Measurements from ENCODE around the gene MORN1.

The MORN1 gene

GRCh38 chr1:2307064-2307605 is 84.2 kb downstream of the MORN1 start (continued):
- no peak for TF ChIP-seq CREB5 (CRISPR knock-in tag; IDR thresholded peaks at IDR 0.05; ENCODE audit: low read depth)

GRCh38 chr1:2306151-2306978 is 85.0 kb downstream of the MORN1 start:
- no peak for ATAC-seq
- no peak for TF ChIP-seq ISL1 (CRISPR knock-in tag; IDR thresholded peaks at IDR 0.05)
- no peak for TF ChIP-seq ZNF70 (CRISPR knock-in tag; IDR thresholded peaks at IDR 0.05)
- no peak for TF ChIP-seq ZFP3 (CRISPR knock-in tag; IDR thresholded peaks at IDR 0.05)
- no peak for TF ChIP-seq RARB (CRISPR knock-in tag; IDR thresholded peaks at IDR 0.05)
- TF ChIP-seq ESRRG (CRISPR knock-in tag; IDR thresholded peaks at IDR 0.05) = no peak
- TF ChIP-seq ZC3H10 (CRISPR knock-in tag; IDR thresholded peaks at IDR 0.05) = no peak
- TF ChIP-seq GLIS3 (CRISPR knock-in tag; IDR thresholded peaks at IDR 0.05) = no peak
- no peak for TF ChIP-seq OSR1 (CRISPR knock-in tag; IDR thresholded peaks at IDR 0.05)
- no peak for TF ChIP-seq CREB5 (CRISPR knock-in tag; IDR thresholded peaks at IDR 0.05; ENCODE audit: low read depth)
- no peak for TF ChIP-seq SNAI2 (CRISPR knock-in tag; IDR thresholded peaks at IDR 0.05)
- TF ChIP-seq, protein P1, sequence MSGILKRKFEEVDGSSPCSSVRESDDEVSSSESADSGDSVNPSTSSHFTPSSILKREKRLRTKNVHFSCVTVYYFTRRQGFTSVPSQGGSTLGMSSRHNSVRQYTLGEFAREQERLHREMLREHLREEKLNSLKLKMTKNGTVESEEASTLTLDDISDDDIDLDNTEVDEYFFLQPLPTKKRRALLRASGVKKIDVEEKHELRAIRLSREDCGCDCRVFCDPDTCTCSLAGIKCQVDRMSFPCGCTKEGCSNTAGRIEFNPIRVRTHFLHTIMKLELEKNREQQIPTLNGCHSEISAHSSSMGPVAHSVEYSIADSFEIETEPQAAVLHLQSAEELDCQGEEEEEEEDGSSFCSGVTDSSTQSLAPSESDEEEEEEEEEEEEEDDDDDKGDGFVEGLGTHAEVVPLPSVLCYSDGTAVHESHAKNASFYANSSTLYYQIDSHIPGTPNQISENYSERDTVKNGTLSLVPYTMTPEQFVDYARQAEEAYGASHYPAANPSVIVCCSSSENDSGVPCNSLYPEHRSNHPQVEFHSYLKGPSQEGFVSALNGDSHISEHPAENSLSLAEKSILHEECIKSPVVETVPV (CRISPR knock-in tag; IDR thresholded peaks at IDR 0.05) = no peak
- TF ChIP-seq TCF4 (CRISPR knock-in tag; IDR thresholded peaks at IDR 0.05; ENCODE audit: borderline replicate concordance) = no peak
- no peak for TF ChIP-seq CSDC2 (CRISPR knock-in tag; IDR thresholded peaks at IDR 0.05)
- no peak for TF ChIP-seq ZNF565 (CRISPR knock-in tag; conservative IDR thresholded peaks at IDR 0.05; ENCODE audit: low read depth)
- no peak for TF ChIP-seq BACH2 (CRISPR knock-in tag; IDR thresholded peaks at IDR 0.05; ENCODE audit: borderline replicate concordance)
- TF ChIP-seq TSHZ2 (CRISPR knock-in tag; IDR thresholded peaks at IDR 0.05) = no peak
- TF ChIP-seq ZFP30 (CRISPR knock-in tag; IDR thresholded peaks at IDR 0.05) = no peak

DNA sequence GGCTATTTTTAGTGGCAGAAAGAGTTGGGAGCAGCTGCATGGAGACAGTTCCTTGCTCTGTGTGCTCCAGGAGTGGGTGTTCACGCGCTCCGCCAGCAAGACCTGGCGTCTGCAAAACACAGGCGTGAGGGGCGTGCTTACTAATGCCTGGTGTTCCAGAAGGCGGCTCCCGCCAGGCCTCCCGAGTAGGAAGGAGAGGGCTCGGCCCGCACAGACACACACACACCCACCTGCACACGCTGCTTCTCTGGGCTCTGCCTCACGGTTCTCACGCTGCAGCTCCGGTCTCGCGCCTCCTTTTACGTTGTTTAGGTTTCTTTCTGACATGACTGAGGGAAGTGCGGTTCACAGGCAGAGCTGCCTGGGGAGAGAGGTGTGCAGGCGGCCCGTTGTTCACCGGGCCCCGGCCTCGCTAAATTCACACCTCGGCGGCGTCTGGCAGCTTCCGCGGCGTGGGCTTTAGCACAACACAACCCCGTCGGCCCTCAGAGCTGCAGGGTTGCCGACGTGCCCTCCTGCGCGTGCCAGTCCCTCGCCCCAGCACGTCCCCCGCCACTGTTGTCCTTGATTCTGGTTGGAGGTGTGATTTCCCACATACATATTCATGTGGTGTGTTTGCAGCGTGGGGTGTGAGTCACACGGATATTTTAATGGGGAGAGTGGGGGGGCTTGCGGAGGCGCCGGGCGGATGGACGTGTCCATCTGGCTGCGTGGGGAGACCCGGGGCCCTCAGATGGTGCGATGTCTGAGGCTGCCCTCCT is 86.3 kb downstream of the MORN1 start:
- no peak for TF ChIP-seq TSHZ2 (CRISPR knock-in tag; IDR thresholded peaks at IDR 0.05)
- TF ChIP-seq, protein P2, sequence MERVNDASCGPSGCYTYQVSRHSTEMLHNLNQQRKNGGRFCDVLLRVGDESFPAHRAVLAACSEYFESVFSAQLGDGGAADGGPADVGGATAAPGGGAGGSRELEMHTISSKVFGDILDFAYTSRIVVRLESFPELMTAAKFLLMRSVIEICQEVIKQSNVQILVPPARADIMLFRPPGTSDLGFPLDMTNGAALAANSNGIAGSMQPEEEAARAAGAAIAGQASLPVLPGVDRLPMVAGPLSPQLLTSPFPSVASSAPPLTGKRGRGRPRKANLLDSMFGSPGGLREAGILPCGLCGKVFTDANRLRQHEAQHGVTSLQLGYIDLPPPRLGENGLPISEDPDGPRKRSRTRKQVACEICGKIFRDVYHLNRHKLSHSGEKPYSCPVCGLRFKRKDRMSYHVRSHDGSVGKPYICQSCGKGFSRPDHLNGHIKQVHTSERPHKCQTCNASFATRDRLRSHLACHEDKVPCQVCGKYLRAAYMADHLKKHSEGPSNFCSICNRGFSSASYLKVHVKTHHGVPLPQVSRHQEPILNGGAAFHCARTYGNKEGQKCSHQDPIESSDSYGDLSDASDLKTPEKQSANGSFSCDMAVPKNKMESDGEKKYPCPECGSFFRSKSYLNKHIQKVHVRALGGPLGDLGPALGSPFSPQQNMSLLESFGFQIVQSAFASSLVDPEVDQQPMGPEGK (CRISPR knock-in tag; IDR thresholded peaks at IDR 0.05; ENCODE audit: borderline replicate concordance) = no peak
- TF ChIP-seq ARNTL (CRISPR knock-in tag; IDR thresholded peaks at IDR 0.05; ENCODE audit: borderline replicate concordance, low read depth) = no peak
- TF ChIP-seq ZFP3 (CRISPR knock-in tag; IDR thresholded peaks at IDR 0.05) = no peak
- TF ChIP-seq ZNF70 (CRISPR knock-in tag; IDR thresholded peaks at IDR 0.05) = no peak
- no peak for TF ChIP-seq SNAI2 (CRISPR knock-in tag; IDR thresholded peaks at IDR 0.05)
- TF ChIP-seq TCF4 (CRISPR knock-in tag; IDR thresholded peaks at IDR 0.05; ENCODE audit: borderline replicate concordance) = no peak
- no peak for TF ChIP-seq ZFP30 (CRISPR knock-in tag; IDR thresholded peaks at IDR 0.05)
- TF ChIP-seq ZNF565 (CRISPR knock-in tag; conservative IDR thresholded peaks at IDR 0.05; ENCODE audit: low read depth) = no peak
- no peak for TF ChIP-seq ZNF8 (CRISPR knock-in tag; IDR thresholded peaks at IDR 0.05)
- TF ChIP-seq, protein P1 (CRISPR knock-in tag; IDR thresholded peaks at IDR 0.05) = no peak
- no peak for TF ChIP-seq GLIS3 (CRISPR knock-in tag; IDR thresholded peaks at IDR 0.05)
- TF ChIP-seq ESRRG (CRISPR knock-in tag; IDR thresholded peaks at IDR 0.05) = no peak
- TF ChIP-seq ZC3H10 (CRISPR knock-in tag; IDR thresholded peaks at IDR 0.05) = no peak
- no peak for TF ChIP-seq PPARA (CRISPR knock-in tag; IDR thresholded peaks at IDR 0.05; ENCODE audit: borderline replicate concordance)
- no peak for TF ChIP-seq ISL1 (CRISPR knock-in tag; IDR thresholded peaks at IDR 0.05)
- no peak for TF ChIP-seq OSR1 (CRISPR knock-in tag; IDR thresholded peaks at IDR 0.05)
- TF ChIP-seq RARB (CRISPR knock-in tag; IDR thresholded peaks at IDR 0.05) = no peak
- ATAC-seq = no peak
